HG03025 (cell line): ENCODE data around the gene TAS2R39.
"Not testable (repeated sequence)": the region's sequence is repeated elsewhere in the genome, so short reads cannot be mapped to it uniquely, and the experiment has no call there.

ENCODE experiments used
- ATAC-seq: cut with Tn5 transposase; IDR thresholded peaks from one replicate; pipeline ENCODE4 v1.9.1; 2021; ENCODE audit warnings: mild to moderate bottlenecking, moderate library complexity; ENCODE audit not compliant: unreplicated experiment, low FRiP score

TAS2R39 gene

GRCh38 chr7:143183024-143183423 is at the start of gene TAS2R39:
Gene TAS2R39 (plus strand): TSS chr7:143183419. CDS start chr7:143183419, 0 bp downstream.
- no peak for ATAC-seq

- ATAC-seq, result no peak
Measured at GRCh38 chr7:143147070-143147469, 36.1 kb upstream of the TAS2R39 start.

GRCh38 chr7:143148050-143148449 is 35.2 kb upstream of the TAS2R39 start:
- no peak for ATAC-seq

GRCh38 chr7:143148651-143149050 is 34.6 kb upstream of the TAS2R39 start:
- ATAC-seq, result no peak

- ATAC-seq, result not testable (repeated sequence)
Measured at GRCh38 chr7:143150696-143151095, 32.5 kb upstream of the TAS2R39 start.

- ATAC-seq, result not testable (repeated sequence)
Measured at GRCh38 chr7:143158617-143159016, 24.6 kb upstream of the TAS2R39 start.

- ATAC-seq, result no peak
Measured at GRCh38 chr7:143171697-143172096, 11.5 kb upstream of the TAS2R39 start.

GRCh38 chr7:143172354-143172753 is 10.9 kb upstream of the TAS2R39 start:
- no peak for ATAC-seq

GRCh38 chr7:143176128-143176527 is 7.1 kb upstream of the TAS2R39 start:
- no peak for ATAC-seq

- ATAC-seq, result no peak
Measured at GRCh38 chr7:143177374-143178119, 5.7 kb upstream of the TAS2R39 start.

- ATAC-seq, result not testable (repeated sequence)
Measured at GRCh38 chr7:143180771-143181170, 2.4 kb upstream of the TAS2R39 start.

GRCh38 chr7:143181349-143181748 is 1.9 kb upstream of the TAS2R39 start:
- ATAC-seq, result no peak

GRCh38 chr7:143185551-143185950 is 2.3 kb downstream of the TAS2R39 start:
- ATAC-seq, result no peak

GRCh38 chr7:143188994-143189393 is 5.8 kb downstream of the TAS2R39 start:
- no peak for ATAC-seq

- no peak for ATAC-seq
Measured at GRCh38 chr7:143193880-143194279, 10.7 kb downstream of the TAS2R39 start.

- no peak for ATAC-seq
Measured at GRCh38 chr7:143199040-143199439, 15.8 kb downstream of the TAS2R39 start.

- no peak for ATAC-seq
Measured at GRCh38 chr7:143202161-143202560, 18.9 kb downstream of the TAS2R39 start.

GRCh38 chr7:143203386-143203785 is 20.2 kb downstream of the TAS2R39 start:
- no peak for ATAC-seq

- ATAC-seq, result peak; percentile 72
Measured at GRCh38 chr7:143205560-143206293, 22.5 kb downstream of the TAS2R39 start.

- ATAC-seq, result no peak
Measured at GRCh38 chr7:143210541-143210940, 27.3 kb downstream of the TAS2R39 start.

- ATAC-seq, result not testable (repeated sequence)
Measured at GRCh38 chr7:143213478-143213877, 30.3 kb downstream of the TAS2R39 start.
